ENCODE results near the gene SCFD2.
"Not testable (repeated sequence)": the region's sequence is repeated elsewhere in the genome, so short reads cannot be mapped to it uniquely, and the experiment has no call there.

The SCFD2 gene

GRCh38 chr4:53089936-53090729, 275.7 kb downstream of the SCFD2 start:
- no peak for DNase-seq

- DNase-seq, result no peak
These were observed 277.7 kb downstream of the SCFD2 start for GRCh38 chr4:53088152-53088551.

- DNase-seq, result no peak
These were observed 289.4 kb downstream of the SCFD2 start for GRCh38 chr4:53076374-53076958.

GRCh38 chr4:53075162-53075785, 290.6 kb downstream of the SCFD2 start:
- no peak for DNase-seq

GRCh38 chr4:53068755-53069330, 297.0 kb downstream of the SCFD2 start:
- no peak for DNase-seq

- DNase-seq, result no peak
These were observed 298.6 kb downstream of the SCFD2 start for GRCh38 chr4:53067125-53067802.

GRCh38 chr4:53066155-53066554, 299.7 kb downstream of the SCFD2 start:
- DNase-seq, result no peak

GRCh38 chr4:53064609-53065008, 301.3 kb downstream of the SCFD2 start:
- no peak for DNase-seq

- no peak for DNase-seq
These were observed 304.6 kb downstream of the SCFD2 start for GRCh38 chr4:53061091-53061850.

- no peak for DNase-seq
These were observed 305.6 kb downstream of the SCFD2 start for GRCh38 chr4:53060278-53060677.

- no peak for DNase-seq
These were observed 306.0 kb downstream of the SCFD2 start for GRCh38 chr4:53059871-53060270.

- no peak for DNase-seq
These were observed 306.6 kb downstream of the SCFD2 start for GRCh38 chr4:53059256-53059655.

- no peak for DNase-seq
These were observed 308.2 kb downstream of the SCFD2 start for GRCh38 chr4:53057679-53058078.

GRCh38 chr4:53057108-53057507, 308.8 kb downstream of the SCFD2 start:
- DNase-seq, result not testable (repeated sequence)

GRCh38 chr4:53055716-53056403, 310.0 kb downstream of the SCFD2 start:
- no peak for DNase-seq

- no peak for DNase-seq
These were observed 310.6 kb downstream of the SCFD2 start for GRCh38 chr4:53055274-53055673.

- DNase-seq, result no peak
These were observed 315.5 kb downstream of the SCFD2 start for GRCh38 chr4:53050361-53050774.

- DNase-seq, result no peak
These were observed 316.3 kb downstream of the SCFD2 start for GRCh38 chr4:53049528-53049927.

- no peak for DNase-seq
These were observed 321.3 kb downstream of the SCFD2 start for GRCh38 chr4:53044651-53044960.

GRCh38 chr4:53043891-53044650, 321.8 kb downstream of the SCFD2 start:
- no peak for DNase-seq

- DNase-seq, result no peak
These were observed 322.8 kb downstream of the SCFD2 start for GRCh38 chr4:53043055-53043454.
